Stimulated activated CD4-positive, alpha-beta T cell treated with anti-CD3 and anti-CD28 coated beads, TNF-alpha, amount 100 ng/mL, for 4 hours (primary cell): ENCODE data around the gene AURKB.

ENCODE experiments used
- DNase-seq, 3 experiments: peaks; one replicate each; pipeline ENCODE4 v3.0.0-alpha.2; 2020; ENCODE audit warnings: low read depth in 3 of 3

The AURKB gene

DNA sequence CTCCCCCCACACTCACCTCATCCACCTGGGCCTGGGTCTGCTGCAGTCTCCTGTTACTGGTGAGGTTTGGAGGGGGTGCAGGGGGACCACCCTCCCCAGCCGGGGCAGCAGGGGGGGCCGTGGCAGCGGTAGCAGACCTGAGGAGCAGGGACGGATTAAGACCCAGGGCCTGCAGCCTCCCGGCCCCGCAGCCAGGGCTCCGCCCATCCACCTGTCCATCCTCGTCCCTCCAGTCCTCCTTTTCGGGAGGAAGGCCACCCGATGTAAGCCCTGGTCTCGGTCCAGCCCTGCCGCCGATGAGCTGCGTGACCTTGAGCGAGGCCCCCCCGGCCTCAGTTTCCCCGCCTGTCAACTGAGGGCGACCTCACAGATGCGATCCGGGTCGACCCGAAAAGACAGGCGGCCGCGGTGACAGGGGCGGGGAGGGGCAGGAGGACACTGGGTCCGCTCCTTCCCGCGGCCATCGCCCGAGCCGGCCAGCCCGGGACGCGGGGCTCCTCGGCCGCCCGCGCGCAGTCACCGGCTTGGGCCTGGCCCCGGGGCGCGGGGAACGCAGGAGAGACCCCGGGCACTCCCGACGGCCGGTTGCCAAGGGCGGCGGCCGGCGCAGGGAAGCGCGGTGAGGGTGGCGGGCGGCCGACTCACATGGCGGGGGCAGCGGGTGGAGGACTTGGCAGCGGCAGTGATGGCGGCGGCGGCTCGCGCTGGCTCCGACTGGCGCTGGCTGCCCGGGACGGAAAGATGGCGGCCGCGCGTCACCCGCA, 48.0 kb downstream of the AURKB start, which contains the start of gene VAMP2:
Gene VAMP2 (minus strand): TSS at position 716 of the 764 bp plus-strand sequence. CDS start 69 bp downstream, at position 647.
- DNase-seq, result peak; percentile 68 to 70 (median 69)

DNA sequence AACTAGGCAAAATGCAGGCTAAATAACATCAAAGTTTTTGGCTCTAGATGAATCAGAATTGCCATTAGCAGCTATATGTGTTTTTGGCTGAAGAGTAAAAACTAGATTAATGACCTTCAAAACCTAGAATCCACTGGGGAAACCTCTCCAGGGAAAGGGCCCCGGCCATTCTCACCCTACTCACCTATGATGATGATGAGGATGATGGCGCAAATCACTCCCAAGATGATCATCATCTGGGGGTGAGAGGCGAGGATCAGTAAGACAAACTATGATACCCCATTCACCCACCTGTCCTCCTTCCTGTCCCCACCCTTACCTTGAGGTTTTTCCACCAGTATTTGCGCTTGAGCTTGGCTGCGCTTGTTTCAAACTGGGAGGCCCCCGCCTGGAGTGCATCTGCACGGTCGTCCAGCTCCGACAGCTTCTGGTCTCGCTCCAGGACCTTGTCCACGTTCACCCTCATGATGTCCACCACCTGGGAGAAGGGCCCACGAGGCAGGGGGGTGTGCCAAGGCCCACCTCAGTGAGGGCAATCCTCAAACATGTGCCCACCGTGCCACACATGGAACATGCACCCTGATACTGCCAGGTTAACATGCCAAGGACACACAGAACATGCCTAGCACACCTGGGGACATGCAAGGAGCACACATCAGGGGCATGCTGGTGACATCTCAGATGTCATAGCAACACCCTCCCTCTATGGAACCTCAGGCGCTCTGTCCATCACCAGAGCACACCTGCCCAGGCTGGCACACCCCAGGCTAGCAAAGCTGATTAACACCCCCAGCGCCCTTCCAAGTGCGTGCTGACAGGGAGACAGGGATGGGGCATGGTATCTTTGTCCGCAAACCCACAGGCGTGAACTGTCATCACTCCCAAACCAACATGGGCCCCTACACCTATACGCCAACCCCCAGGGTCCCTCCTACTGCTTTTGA, 48.8 kb downstream of the AURKB start:
- DNase-seq, result no peak

DNA sequence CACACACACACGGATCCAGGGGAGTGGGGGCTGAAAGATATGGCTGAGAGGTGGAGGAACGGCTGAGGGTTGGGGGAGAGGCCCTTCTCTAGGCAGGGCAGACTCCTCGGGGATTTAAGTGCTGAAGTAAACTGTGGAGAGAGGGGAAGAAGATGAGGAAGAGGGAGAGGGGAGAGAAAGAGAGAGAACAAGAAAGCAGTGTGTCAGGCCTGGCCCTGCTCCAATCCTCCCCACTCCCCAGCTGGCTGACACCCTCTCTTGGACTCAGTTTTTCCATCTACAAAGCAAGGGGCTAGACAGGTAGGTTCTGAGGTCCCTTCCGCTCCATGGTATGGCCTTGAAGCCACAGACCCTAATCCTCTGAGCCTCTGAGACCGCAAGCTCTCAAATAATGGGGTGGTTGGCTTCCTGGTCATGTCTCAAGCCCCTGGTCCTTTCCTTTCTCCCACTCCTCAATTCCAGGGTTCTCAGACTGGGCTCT, 49.6 kb downstream of the AURKB start:
- DNase-seq, result no peak

DNA sequence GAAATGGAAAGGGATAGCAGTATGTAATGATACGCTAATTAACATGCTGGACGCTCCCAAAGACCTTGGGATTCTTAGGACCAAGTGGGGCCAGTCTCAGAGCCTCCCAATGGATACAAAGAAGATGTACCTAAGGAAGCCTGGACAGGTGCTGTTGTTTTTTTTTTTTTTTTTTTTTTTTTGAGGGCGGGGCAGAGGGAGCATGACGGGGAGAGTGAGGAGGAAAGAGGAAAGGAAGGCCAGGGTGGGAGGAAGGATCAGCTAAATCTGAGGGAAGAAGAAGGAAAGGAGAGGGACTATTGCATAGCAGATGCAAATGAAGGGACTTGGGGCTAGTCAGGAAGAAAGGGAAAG, 50.2 kb downstream of the AURKB start:
- no peak for DNase-seq

DNA sequence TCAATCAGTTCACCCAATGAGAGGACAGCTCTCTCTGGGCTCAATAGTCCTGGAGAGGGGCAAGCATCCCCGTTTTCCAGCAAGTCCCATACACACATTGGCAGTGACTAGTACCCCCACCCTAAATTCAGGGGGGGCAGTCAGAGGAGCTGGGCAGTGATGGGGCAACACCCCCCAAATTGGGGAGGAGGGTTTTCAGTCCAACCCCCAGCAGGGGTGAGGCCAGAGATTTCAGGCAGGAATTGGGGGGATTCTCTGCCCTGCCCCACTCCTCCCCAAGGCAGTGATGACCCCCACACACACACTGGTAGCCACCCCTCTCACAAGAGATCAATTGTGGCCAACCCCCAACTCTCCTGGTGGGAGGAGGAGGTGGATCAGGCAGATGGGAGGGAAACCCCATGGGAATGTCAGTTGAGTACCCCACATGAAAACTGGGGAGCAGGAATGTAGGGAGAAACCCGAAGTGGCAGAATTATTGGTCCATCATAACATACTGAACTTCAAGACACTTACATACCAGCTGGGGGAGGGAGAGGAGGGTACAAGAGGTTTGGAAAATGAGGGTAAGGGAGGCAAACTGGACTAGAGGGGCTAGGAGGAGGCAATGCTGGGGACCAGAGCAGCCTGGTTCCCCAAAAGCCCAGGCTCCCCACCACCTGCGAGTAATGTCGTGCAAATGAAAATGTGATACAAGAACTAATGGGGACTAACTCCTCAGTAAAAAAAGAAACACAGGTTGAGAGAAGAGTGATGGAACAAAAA, 50.7 kb downstream of the AURKB start:
- DNase-seq, result no peak

DNA sequence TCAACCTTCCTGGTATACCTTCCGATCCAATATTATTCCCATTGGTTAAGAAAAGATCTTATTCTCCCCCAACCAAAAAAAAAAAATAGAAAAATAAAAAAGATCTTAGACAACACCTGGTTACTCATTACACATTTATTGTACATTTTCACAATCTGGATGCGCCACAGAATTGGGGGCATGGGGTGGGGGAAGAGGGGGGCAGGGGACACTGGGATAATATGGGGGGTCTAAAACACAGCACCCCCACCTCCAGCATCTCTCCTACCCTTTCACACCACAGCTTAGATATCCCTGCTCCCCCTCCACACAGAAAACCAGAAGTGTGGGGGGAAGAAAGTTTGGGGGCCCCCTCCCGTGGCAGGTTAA, 51.4 kb downstream of the AURKB start:
- no peak for DNase-seq

DNA sequence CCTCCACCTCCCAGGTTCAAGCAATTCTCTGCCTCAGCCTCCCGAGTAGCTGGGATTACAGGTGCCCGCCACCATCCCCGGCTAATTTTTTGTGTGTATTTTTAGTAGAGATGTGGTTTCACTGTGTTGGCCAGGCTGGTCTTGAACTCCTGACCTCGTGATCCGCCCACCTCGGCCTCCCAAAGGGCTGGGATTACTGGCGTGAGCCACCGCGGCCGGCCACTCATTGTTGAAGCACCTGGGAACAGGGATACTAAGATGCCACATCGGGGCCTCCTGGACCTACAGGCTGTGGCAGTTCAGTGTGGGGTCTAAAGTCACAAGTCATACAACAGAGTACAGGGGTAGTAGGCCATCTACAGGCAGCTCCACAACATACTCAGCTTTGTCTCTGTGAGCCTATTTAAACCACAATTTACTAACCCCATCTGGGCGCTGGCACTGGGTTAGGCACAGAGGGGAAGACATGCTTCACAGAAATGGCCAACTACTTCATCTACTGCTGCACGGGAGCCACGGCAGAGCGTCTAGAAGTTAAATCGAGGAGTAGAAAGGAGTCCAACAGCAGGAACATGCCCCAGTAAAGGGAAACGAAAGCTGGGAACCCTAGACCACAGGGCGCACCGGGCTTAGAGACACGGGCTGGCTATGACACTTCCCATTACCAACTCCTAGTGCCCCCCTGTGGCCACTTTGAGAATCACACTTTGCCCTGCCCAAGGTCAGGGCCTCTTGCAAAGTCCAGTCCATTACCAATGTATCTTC, 51.9 kb downstream of the AURKB start:
- DNase-seq, result peak; percentile 74 to 79 (median 76)

DNA sequence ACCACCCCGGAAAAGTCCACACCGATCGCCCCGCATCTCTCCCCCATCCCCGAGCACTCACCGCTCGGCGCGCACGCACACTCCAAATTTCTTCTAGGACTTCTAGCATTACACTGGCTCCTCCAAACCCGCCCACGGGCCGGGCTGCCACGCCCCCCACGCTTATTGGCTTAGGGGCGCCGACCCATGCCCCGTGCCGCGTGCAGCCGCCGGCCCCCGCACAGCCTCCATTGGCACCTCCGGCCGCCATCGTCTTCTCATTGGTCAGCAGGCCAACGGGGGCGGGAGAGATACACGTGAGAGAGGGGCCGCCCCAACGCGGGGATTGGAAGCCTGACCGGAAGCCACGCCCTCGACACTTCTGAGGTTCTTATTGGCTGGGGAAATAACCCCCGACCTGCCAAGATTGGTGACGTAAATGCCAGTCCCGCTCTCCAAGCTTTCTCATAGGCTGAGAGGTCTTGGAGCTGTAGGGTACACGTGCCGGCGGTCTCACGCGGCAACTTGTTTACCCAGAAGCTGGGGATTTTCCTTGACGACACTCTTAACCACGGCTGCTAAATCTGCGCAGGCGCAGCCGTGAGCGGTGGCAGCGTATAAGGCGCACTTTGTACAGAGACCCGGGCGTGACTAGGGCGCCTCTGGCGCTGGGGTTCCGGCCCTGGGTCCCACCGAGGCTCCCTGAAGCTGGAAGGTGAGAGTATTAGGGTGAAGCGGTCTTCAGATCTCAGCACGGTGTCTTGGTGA, 54.0 kb downstream of the AURKB start:
- DNase-seq, result peak; percentile 99 to 100 (median 100)

DNA sequence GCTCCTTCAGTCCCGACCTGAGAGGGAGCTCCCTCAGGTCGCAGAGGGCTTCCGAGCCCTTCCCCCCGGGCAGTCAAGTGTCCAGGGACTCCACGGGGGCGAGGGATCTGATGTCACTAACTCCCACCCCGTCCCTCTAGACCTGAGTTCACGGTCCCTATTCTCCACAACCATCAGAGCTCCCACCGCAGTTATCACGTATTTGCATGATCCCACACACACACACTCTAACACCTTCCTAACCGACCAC, 54.5 kb downstream of the AURKB start:
- no peak for DNase-seq

DNA sequence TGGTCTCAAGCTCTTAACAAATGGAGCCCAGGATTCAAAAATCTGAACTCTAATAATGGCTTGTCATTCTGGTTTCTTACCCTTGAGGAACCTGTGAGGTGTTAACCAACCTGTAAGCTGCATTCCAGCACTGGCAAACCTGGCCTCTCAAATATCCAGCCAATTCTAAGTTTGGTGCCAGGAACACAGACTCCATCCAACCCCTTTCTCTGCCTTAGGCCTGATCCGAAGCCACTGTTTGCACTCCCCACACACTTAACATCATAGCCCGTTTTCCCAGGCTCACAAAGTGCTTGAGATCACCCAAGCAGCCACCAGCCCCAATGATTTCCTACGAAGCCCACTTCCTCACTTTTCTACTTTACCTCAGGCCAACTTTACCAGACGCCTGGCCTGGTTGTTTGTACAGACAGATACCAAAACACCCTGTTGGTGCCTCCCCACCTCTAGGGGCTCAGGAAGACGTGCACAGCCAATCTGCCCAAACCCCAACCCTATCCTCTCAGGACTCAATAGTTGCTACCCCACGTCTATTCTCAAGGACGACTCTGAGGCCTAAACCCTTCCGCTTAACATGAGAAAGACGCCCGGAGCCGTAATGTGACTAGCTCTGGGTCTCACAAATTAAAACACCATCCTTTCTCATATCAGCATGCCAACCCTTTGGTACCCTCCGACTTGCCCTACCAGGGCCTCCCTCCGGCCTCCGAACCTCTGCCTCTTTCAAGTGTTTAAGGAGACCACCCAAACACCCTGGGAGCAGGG, 55.0 kb downstream of the AURKB start:
- DNase-seq, result no peak
